GM08714 (cell line): ENCODE data around the gene UCP3.

ENCODE experiments used
- H3K4me3 ChIP-seq: fragments of 200-500 bp; sonication (Bioruptor generic); 2 replicates; pipeline ENCODE4 v1.5.1; 2014; ENCODE audit warnings: mild to moderate bottlenecking, low read length, inconsistent platforms
- ZNF274 ChIP-seq: IDR thresholded peaks from 2 replicates; pipeline ENCODE4 v1.6.1; 2012; ENCODE audit warnings: mild to moderate bottlenecking, low read depth, low read length

The UCP3 gene

DNA sequence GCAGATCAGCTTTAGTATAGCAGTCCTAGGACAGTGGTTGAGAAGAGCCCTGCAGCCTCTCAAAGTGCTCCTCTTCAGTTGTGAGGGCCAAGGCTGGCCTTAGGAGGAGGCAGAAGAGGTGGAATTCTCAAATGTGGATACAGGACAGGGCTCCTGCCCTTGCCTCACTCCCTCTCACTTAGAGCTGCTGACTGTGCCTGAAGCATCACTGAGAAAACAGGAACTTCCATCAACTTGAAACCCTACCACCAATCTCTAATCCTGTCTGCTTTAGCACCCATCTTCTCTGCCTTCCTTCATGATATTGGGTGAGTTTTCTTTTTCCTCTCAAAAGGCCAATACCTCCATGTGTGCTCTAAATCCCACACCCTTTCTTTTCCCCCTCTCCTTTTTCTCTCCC lies 14.4 kb upstream of the UCP3 start:
- no peak overlapping the region for H3K4me3 ChIP-seq

DNA sequence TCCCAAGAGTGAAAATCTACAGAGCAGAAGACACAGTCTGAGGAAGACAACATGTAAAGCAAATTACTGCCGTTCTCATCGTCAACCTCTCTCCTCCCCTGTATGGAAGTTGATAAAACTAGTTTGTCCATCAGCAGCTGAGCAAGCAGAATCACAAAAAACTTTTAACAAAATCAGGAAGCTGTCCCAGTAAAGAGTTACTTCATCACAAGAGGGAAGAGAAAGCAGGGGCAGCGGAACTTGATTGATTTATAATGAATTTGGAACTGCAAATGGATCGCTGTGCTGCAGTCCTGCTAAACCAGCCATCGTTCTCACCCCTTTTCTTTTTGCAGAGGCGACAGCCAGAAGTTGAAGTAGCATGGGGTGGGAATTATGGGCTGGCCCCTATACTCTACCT lies 13.7 kb upstream of the UCP3 start:
- TF ChIP-seq ZNF274, result no peak
- H3K4me3 ChIP-seq, result no peak overlapping the region

More for the DNA sequence above, 14.4 kb upstream of the UCP3 start:
- no peak for TF ChIP-seq ZNF274

DNA sequence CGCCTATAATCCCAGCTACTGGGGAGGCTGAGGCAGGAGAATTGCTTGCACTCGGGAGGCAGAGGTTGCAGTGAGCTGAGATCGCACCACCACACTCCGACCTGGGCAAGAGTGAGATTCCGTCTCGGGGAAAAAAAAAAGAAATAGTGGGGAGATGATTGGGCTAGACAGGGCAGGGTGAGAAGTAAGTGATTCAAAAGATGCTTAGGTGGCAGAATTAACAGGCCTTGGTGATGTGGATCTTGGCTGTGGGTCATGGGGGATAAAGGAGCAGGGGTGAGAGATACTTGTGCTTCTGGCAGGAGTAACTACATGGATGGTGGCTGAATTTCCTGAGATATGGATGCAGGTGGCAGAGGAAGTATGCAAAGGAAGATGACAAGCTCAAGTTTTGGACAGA lies 13.1 kb upstream of the UCP3 start:
- no peak overlapping the region for H3K4me3 ChIP-seq

DNA sequence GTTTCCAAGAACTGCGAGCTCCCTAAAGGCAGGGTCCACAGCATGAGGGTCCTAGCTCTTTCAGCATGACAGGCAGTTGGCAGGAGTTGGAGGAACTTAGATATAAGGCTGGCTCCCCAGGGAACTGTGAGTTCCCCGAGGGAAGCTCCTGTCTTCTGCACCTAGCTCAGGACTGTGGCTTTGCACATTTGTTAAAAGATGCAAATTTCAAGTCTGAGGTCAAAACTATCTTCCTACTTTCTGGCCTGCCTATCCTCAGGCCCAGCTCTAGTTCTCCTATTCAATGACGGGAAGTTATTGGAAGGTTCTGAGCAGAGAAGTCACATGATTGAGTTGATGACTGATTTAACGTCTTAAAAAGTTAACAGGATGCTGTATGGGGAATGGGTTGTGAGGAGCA lies 11.7 kb upstream of the UCP3 start:
- no peak for TF ChIP-seq ZNF274
- no peak overlapping the region for H3K4me3 ChIP-seq

More for the DNA sequence above, 13.1 kb upstream of the UCP3 start:
- no peak for TF ChIP-seq ZNF274

DNA sequence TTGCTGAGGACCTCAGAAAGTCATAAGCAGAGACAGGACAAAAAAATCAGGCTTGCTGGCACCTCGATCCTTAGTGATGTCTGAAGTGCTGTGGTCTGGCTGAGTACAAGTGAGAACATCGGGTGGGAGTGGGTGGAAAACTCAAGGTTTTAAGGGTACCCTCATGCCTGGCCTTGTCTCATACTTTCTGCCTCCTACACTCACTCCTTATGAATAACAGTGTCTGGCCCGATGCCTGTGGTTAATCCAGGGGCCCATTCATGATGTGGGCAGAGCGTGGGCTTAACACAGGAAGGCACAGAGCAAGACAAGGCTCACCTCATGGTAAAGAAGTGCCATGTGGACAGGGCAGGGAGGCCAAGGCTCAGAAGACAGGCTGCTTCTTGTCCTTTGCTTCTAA lies 11.0 kb upstream of the UCP3 start:
- no peak overlapping the region for H3K4me3 ChIP-seq
- TF ChIP-seq ZNF274, result no peak

DNA sequence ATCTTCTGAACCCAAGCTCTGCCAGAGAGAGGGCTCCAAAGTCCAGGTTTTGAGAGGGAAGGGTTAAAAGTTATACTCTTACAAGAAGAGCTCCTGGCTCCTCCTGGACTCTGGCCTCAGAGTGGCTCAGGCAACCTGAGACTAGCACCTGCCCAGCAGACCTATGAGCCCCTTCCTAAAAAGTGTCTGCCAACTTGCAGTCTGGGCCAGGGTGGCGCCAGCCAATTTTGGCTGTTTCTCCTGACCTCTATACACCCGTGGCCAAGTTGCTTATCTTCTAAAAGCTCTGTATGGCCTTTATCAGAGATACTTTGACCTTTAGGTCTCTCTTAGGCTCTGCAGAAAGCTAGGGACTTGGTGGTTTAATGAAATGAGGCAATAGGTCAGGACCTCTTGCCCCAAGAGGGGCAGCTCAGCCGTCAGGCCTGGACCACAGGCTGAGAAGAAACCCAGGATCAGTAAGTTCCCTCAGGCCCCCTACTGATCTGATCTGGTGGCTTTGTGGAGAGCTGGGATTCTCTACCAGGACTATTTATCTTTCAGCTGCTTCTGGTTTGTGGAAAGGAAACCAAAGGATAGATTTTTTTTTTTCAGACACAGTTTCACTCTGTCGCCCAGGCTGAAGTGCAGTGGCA lies 10.3 kb upstream of the UCP3 start:
- no peak for TF ChIP-seq ZNF274
- H3K4me3 ChIP-seq, result no peak overlapping the region

DNA sequence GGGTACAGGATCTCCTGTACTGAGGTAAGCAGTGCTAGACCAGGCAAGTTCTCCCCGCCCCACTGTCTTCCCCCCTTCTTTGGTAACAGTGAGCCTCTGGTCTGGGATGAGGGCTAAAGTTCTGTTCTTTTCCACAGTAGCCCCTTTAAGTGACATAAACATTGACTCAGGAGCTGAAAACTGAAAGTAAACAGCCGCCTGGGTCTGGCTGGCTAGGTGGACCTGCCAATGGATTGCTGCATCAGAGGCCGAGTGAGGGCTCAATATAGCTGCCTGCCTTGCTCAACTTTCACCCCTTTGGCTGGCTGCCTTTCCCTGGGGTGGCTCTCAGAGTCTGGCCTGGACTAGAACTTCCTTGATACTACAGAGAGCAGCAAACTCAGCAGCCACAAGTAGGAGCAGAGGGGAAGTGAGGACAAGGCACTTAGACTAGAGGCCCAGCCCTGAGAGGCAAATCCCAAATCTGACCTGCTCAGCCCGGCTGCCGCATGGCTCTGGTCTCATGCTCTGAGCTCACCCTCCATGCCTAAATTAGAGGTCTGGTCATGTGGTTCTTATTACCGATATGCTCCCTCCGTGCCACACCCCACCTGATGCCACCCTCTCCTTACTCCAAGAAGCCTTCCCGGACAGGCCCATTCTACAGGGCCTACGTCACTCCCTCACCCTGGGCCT lies 9.6 kb upstream of the UCP3 start:
- H3K4me3 ChIP-seq, result no peak overlapping the region
- TF ChIP-seq ZNF274, result no peak

DNA sequence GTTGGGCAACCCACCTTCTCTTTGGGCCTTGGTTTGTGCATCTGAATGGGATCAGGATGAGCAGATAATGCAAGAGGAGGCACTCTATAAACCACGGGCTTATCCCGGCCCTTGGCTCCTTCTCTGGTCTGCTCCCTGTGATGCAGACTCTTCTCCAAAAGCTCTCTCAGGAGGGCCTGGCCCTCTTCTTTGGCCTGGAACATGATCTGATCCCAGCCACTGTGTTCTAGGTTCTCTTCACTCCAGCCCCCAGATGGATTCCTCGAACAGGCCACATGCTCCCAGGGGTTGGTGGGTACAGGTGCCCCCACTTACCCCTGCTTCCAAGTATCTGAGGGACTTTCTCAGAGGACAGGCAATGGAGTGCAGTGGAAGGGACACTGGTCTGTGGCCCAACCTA lies 8.7 kb upstream of the UCP3 start:
- no peak for TF ChIP-seq ZNF274
- no peak overlapping the region for H3K4me3 ChIP-seq

DNA sequence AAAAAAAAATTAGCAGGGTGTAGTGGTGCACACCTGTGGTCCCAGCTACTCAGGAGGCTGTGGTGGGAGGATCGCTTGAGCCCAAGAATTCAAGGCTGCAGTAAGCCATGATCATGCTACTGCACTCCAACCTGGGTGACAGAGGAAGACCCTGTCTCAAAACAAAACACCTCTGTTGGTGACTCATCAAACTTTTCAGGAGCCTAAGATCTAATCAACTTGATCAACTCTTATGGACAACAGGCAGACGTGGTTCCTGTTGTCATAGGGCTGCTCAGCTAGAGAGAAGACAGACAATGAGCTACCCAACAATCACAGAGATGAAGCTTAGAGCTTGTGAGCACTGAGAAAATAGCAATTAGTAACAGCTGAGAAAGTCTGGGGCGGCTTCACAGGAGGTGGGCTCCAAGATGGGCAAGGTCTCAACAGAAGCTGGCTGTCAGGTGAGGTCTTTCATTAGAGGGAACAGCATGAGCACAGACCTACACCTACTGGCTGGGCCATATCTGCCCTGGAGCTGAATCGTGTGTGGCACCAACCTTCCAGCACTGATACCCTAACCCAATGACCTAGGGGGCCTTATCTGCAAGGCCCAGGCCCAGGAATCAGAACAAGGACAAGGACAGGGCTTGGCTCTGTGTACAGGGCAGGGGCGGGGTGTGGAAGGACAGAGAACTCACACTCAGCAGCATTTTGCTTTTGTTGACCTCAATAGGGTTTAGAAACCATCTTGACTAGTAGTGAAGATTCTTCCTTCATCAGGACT lies 7.2 kb upstream of the UCP3 start:
- H3K4me3 ChIP-seq, result no peak overlapping the region
- TF ChIP-seq ZNF274, result no peak

DNA sequence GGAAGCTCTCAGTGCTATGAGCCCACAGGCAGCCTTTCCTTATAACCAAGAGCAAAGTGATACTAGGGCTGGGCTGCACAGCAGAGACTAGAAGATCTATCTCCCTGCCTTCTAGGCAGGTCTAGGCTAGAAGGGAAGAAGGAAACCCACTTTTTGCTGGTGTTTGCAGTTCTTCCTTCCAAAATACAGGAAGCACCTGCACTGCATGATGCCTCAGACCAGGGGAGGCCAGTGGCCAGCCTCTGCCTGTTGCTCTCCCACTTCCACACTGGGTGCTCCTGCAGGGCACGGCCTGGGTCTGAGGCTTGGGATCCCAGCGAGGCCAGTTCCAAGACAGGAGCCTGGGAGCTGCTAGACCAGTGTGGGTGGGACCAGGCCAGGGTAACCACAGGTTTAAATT lies 6.0 kb upstream of the UCP3 start:
- H3K4me3 ChIP-seq, result no peak overlapping the region
- TF ChIP-seq ZNF274, result no peak

DNA sequence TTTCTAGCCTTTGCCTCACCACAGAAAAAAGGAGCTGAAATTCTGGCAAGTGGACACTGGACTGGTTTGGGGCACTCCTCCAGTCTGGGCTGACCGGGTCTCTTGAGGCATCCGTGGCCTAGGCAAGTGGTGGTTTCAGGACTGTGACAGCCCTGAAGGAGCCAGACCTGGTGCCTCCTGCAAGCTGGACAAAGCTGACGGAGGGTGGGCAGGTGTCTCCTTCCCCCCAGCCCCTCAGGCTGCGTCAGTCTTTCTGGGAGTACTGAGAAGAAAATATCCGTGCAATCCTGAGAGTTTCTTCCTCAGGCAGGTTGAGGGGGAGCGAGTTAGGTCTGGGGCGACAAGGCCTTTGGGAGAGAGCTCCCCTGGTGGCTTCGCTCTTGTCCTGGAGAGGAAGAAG lies 4.3 kb upstream of the UCP3 start:
- TF ChIP-seq ZNF274, result no peak
- H3K4me3 ChIP-seq, result no peak overlapping the region

DNA sequence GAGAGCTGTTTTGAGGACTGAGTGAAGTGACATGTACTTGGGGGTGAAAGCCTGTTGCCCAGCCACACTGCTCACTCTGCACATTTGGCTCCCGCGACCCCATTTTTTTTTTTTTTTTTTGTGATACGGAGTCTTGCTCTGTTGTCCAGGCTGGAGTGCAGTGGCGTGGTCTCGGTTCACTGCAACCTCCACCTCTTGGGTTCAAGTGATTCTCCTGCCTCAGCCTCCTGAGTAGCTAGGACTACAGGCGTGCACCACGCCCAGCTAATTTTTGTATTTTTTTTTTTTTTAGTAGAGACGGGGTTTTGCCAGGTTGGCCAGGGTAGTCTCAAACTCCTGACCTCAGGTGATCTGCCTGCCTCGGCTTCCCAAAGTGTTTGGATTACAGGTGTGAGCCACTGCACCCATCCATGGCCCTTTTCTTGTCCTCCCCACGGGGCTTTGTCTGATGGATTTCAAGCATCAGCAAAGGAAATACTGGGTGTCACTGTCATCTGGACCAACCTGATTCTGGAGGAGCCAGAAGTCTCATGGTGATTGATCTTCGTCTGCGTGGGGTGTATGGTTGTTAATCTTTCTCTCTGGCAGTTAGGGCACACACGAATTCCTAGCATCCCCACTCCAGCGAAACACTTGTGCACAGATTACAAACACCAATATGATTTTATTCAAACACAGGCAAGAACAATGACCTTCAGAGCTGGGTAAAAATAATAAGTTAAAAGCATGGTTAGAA lies 3.4 kb upstream of the UCP3 start:
- H3K4me3 ChIP-seq, result no peak overlapping the region
- no peak for TF ChIP-seq ZNF274

DNA sequence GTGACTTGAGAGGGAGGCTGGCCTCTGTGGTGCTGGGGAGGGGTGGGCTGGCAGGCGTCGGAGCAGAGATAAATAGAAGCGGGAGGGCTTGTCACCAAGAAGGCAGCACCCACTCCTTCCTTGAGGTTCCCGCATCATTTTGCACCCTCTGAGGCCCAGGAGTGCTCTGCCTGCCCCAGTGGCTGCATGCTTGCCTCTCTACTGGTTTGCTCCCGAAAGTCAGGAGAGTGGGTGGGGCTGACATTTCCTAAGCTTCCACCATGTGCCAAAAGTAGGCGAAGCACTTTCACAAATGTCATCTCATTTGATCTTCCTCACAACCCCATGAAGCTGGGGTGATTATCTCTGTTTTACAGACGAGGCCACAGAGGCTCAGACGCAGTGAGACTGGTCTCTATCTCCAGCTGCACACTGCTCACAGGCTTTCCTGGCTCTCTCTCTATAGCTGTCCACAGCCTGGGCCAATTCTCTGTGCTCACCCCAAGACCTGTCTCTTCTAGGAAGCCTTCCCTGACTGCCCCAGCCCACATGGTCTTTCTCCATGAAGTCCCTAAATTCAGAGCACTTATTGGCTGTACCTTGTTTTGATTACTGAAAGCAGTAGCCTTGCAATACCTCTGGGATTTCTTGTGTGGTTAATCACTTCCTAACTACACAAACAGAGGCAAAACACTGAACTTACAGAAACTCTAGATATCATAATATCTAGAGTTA lies 2.6 kb upstream of the UCP3 start:
- TF ChIP-seq ZNF274, result no peak
- H3K4me3 ChIP-seq, result no peak overlapping the region
